HCT116 (cell line): Measurements from ENCODE around the gene TOMM22. TPM values are rescaled to one million over a fixed set of nuclear protein-coding genes. Genes with fewer than 3 reads are reported as not detected.

Experiments
- ATAC-seq: fragments of 200-7000 bp; cut with Tn5 transposase; 2 replicates; pipeline ENCODE4 v1.9.1; 2020; ENCODE audit warnings: mild to moderate bottlenecking, moderate library complexity
- BruUV-seq: library from RNA; stranded (reverse); fragments of 400-500 nt; replicated peaks from 2 replicates; lab custom pipeline; 2021; lab: Mats Ljungman, UMichigan
- CTCF ChIA-PET: fragments of 300-600 bp; sonication (Branson Sonifier 250); formaldehyde crosslinking; loops from one replicate; lab custom pipeline; 2021; ENCODE audit warnings: antibody characterized with exemption; lab: Charles Lee
- POLR2A ChIA-PET: fragments of 300-600, 350-600 bp; sonication (Branson Sonifier 250); formaldehyde crosslinking; loops from one replicate; lab custom pipeline; 2021; ENCODE audit warnings: antibody characterized with exemption; lab: Charles Lee
- RAD21 ChIA-PET, 2 experiments: fragments of 300-600 bp; sonication (Branson Sonifier 250); formaldehyde crosslinking; loops; one replicate each; lab custom pipeline; 2023; ENCODE audit warnings: low total read pairs in 2 of 2; ENCODE audit not compliant: uncharacterized antibody in 2 of 2, unreplicated experiment in 2 of 2, low non-redundant PET in 1 of 2; lab: Charles Lee
- DNase-seq: peaks from one replicate; pipeline ENCODE4 v3.0.0-alpha.2; 2010; ENCODE audit warnings: low read depth, low spot score
- H2AFZ ChIP-seq: fragments of 200-600 bp; shearing (Covaris generic), sonication (generic); 2 replicates; pipeline ENCODE4 v1.6.1; 2017; ENCODE audit warnings: low read depth, mixed run types, mixed read lengths, antibody characterized with exemption, low read length; ENCODE audit not compliant: poor library complexity, severe bottlenecking
- H3K27ac ChIP-seq: 2 replicates; pipeline ENCODE4 v1.5.1; 2012; ENCODE audit warnings: low read depth, low read length
- H3K27me3 ChIP-seq: fragments of 200-600 bp; sonication (generic); 2 replicates; pipeline ENCODE4 v1.6.1; 2016; ENCODE audit warnings: mixed run types, low read length, mixed read lengths; ENCODE audit not compliant: insufficient read depth
- H3K36me3 ChIP-seq, 2 experiments: fragments of 200-500 bp in 1 of 2; fragments of 200-600 bp in 1 of 2; sonication (Bioruptor generic) in 1 of 2; sonication (generic) in 1 of 2; 2 replicates each; pipeline versions ENCODE4 v1.5.1 to v1.6.1; 2014 to 2016; ENCODE audit warnings: low read length in 2 of 2, inconsistent platforms in 1 of 2, mixed read lengths in 1 of 2, mixed run types in 1 of 2; ENCODE audit not compliant: insufficient read depth in 2 of 2, control insufficient read depth in 1 of 2
- H3K4me1 ChIP-seq, 2 experiments: fragments of 200-600 bp in 1 of 2; sonication (generic) in 1 of 2; 2 replicates each; pipeline versions ENCODE4 v1.5.1 to v1.6.1; 2012 to 2017; ENCODE audit warnings: low read length in 2 of 2, inconsistent platforms in 1 of 2, mild to moderate bottlenecking in 1 of 2, mixed read lengths in 1 of 2, mixed run types in 1 of 2, moderate library complexity in 1 of 2; ENCODE audit not compliant: insufficient read depth in 2 of 2, control insufficient read depth in 1 of 2
- H3K4me2 ChIP-seq: fragments of 200-600 bp; sonication (generic); 2 replicates; pipeline ENCODE4 v1.6.1; 2017; ENCODE audit warnings: mixed run types, low read length, mixed read lengths
- H3K4me3 ChIP-seq, 2 experiments: fragments of 200-600 bp in 1 of 2; sonication (generic) in 1 of 2; replicated peaks in 1 of 2; 2 replicates each; pipeline ENCODE4 v1.5.1; 2011 to 2016; ENCODE audit warnings: low read length in 2 of 2, control low read depth in 1 of 2, low read depth in 1 of 2, mild to moderate bottlenecking in 1 of 2, mixed read lengths in 1 of 2, mixed run types in 1 of 2
- H3K79me2 ChIP-seq: fragments of 200-600 bp; sonication (generic); 2 replicates; pipeline ENCODE4 v1.6.1; 2017; ENCODE audit warnings: mild to moderate bottlenecking, mixed run types, low read length, moderate library complexity, mixed read lengths; ENCODE audit not compliant: insufficient read depth
- H3K9ac ChIP-seq: fragments of 200-600 bp; sonication (generic); 2 replicates; pipeline ENCODE4 v1.6.1; 2016; ENCODE audit warnings: low read length, mixed read lengths
- H3K9me2 ChIP-seq: fragments of 200-600 bp; sonication (generic), shearing (Covaris generic); 2 replicates; pipeline ENCODE4 v1.6.1; 2017; ENCODE audit warnings: mixed run types, mild to moderate bottlenecking, moderate library complexity; ENCODE audit not compliant: insufficient read depth
- H3K9me3 ChIP-seq, 2 experiments: fragments of 200-500 bp in 1 of 2; fragments of 200-600 bp in 1 of 2; sonication (Bioruptor generic) in 1 of 2; sonication (generic) in 1 of 2; 2 replicates each; pipeline ENCODE4 v1.6.1; 2014 to 2017; ENCODE audit warnings: low read length in 2 of 2, mixed read lengths in 2 of 2, inconsistent platforms in 1 of 2, low read depth in 1 of 2, mild to moderate bottlenecking in 1 of 2, mixed run types in 1 of 2, moderate library complexity in 1 of 2; ENCODE audit not compliant: control insufficient read depth in 1 of 2, insufficient read depth in 1 of 2
- H4K20me1 ChIP-seq: fragments of 200-600 bp; sonication (generic), shearing (Covaris generic); 2 replicates; pipeline ENCODE4 v1.6.1; 2017; ENCODE audit warnings: mixed run types, mild to moderate bottlenecking, moderate library complexity; ENCODE audit not compliant: insufficient read depth
- ATF3 ChIP-seq: IDR thresholded peaks from 2 replicates; pipeline ENCODE4 v1.6.1; 2012
- CBX3 ChIP-seq: IDR thresholded peaks from 2 replicates; pipeline ENCODE4 v1.6.1; 2012; ENCODE audit warnings: low read depth
- CEBPB ChIP-seq: IDR thresholded peaks from 2 replicates; pipeline ENCODE4 v1.6.1; 2012; ENCODE audit warnings: low read depth
- CTCF ChIP-seq, 3 experiments: fragments of 200-600 bp in 1 of 3; sonication (generic) in 1 of 3; IDR thresholded peaks in 2 of 3; conservative IDR thresholded peaks in 1 of 3; 2 replicates each; pipeline ENCODE4 v1.5.1; 2012 to 2017; ENCODE audit warnings: low read depth in 2 of 3, low read length in 2 of 3, antibody characterized with exemption in 1 of 3, borderline replicate concordance in 1 of 3, control low read depth in 1 of 3, mild to moderate bottlenecking in 1 of 3, mixed read lengths in 1 of 3, mixed run types in 1 of 3, moderate library complexity in 1 of 3; ENCODE audit not compliant: insufficient read depth in 1 of 3
- EGR1 ChIP-seq: IDR thresholded peaks from 2 replicates; pipeline ENCODE4 v1.6.1; 2012; ENCODE audit warnings: low read depth
- EZH2 ChIP-seq: fragments of 200-600 bp; sonication (generic); IDR thresholded peaks from 2 replicates; pipeline ENCODE4 v1.6.1; 2017; ENCODE audit warnings: antibody characterized with exemption, mixed run types
- EZH2phosphoT487 ChIP-seq: fragments of 200-600 bp; IDR thresholded peaks from 2 replicates; pipeline ENCODE4 v1.6.1; 2018; ENCODE audit warnings: antibody characterized with exemption, borderline replicate concordance
- JUND ChIP-seq: IDR thresholded peaks from 2 replicates; pipeline ENCODE4 v1.6.1; 2012
- POLR2A ChIP-seq: IDR thresholded peaks from 2 replicates; pipeline ENCODE4 v1.7.0; 2011; ENCODE audit warnings: borderline replicate concordance; ENCODE audit not compliant: insufficient read depth, insufficient read length; ENCODE audit errors: extremely low read depth
- RAD21 ChIP-seq: IDR thresholded peaks from 2 replicates; pipeline ENCODE4 v1.6.1; 2012; ENCODE audit warnings: low read depth, mild to moderate bottlenecking
- REST ChIP-seq: IDR thresholded peaks from 2 replicates; pipeline ENCODE4 v1.6.1; 2012; ENCODE audit warnings: low read depth
- SP1 ChIP-seq: IDR thresholded peaks from 2 replicates; pipeline ENCODE4 v1.6.1; 2012; ENCODE audit warnings: low read depth
- SRF ChIP-seq: IDR thresholded peaks from 2 replicates; pipeline ENCODE4 v1.6.1; 2012; ENCODE audit warnings: low read depth
- TCF7L2 ChIP-seq: IDR thresholded peaks from 2 replicates; pipeline ENCODE4 v1.7.0; 2011; ENCODE audit warnings: borderline replicate concordance, inconsistent platforms; ENCODE audit not compliant: insufficient read depth, insufficient read length; ENCODE audit errors: extremely low read depth
- ZFX ChIP-seq: fragments of 450-650 bp; IDR thresholded peaks from 2 replicates; pipeline ENCODE4 v1.6.1; 2017
- ZNF274 ChIP-seq: fragments of 200-500 bp; sonication (Bioruptor generic); IDR thresholded peaks from 2 replicates; pipeline ENCODE4 v1.6.1; 2014; ENCODE audit warnings: mild to moderate bottlenecking, low read depth, low read length, inconsistent platforms
- intact Hi-C: fragments of 100-400 bp; cut with micrococcal nuclease; formaldehyde crosslinking; loops from 2 replicates; pipeline ENCODE4 v1.10.0; 2022
- total RNA-seq: library from RNA; stranded (reverse); gene quantifications from one replicate; pipeline ENCODE4 v1.2.1, GENCODE V29; 2021; ENCODE audit not compliant: unreplicated experiment

Gene TOMM22
- total RNA-seq, 1 experiment from 2014 or later = 136 TPM

- intact Hi-C loops = loop anchor here (2.0 kb wide), 1 partner anchor 24 kb away; the partner anchor contains the start of gene TOMM22
Observed at GRCh38 chr22:38657045-38657909, 24.5 kb upstream of the TOMM22 start.

More at GRCh38 chr22:38657045-38657909, 24.5 kb upstream of the TOMM22 start:
- peaks cover 12% of the 10 kb centered on the region for H3K79me2 ChIP-seq
- no peak for TF ChIP-seq SRF
- no peak for TF ChIP-seq REST
- TF ChIP-seq POLR2A = no peak
- TF ChIP-seq RAD21 = no peak
- no peak for TF ChIP-seq TCF7L2
- TF ChIP-seq SP1 = no peak
- TF ChIP-seq EGR1 = no peak
- TF ChIP-seq ZNF274 = no peak
- no peak for TF ChIP-seq JUND
- no peak for TF ChIP-seq ZFX
- no peak for TF ChIP-seq EZH2phosphoT487
- TF ChIP-seq CBX3 = no peak
- no peak for TF ChIP-seq CEBPB
- TF ChIP-seq ATF3 = no peak
- no peak for TF ChIP-seq EZH2
- no peak for TF ChIP-seq CTCF (IDR thresholded peaks at IDR 0.05 in 2 of 3, conservative IDR thresholded peaks at IDR 0.05 in 1 of 3; ENCODE audit: borderline replicate concordance in 1 of 3, insufficient read depth in 1 of 3, low read depth in 2 of 3, low read length in 2 of 3)
- no peaks in the 10 kb centered on the region for H3K9me2 ChIP-seq
- ATAC-seq = peak; percentile 23; the same call in 1 of the 2 replicates
- peak overlapping the region; percentile 82 to 84 for H3K4me3 ChIP-seq
- no peaks in the 10 kb centered on the region for H3K36me3 ChIP-seq
- H3K27me3 ChIP-seq = no peaks in the 10 kb centered on the region
- H3K4me2 ChIP-seq = peak overlapping the region; percentile 96
- no peak for DNase-seq
- H2AFZ ChIP-seq = no peak overlapping the region
- peaks cover 4 to 18% of the 10 kb centered on the region in 2 experiments; a peak in 3 of 4 replicates for H3K4me1 ChIP-seq
- H4K20me1 ChIP-seq = no peaks in the 10 kb centered on the region
- ChIA-PET CTCF (no interaction called here), RAD21 (no interaction called here), POLR2A (no interaction called here)
- peak overlapping the region; percentile 84 for H3K9ac ChIP-seq
- H3K9me3 ChIP-seq = no peaks in the 10 kb centered on the region
- peak overlapping the region; percentile 84 for H3K27ac ChIP-seq
- BruUV-seq = no TSS peak
